ENCODE results near the gene PRDX5.

The PRDX5 gene

GRCh38 chr11:64324692-64325469, 7.0 kb downstream of the PRDX5 start:
- no peak for TF ChIP-seq CTCF (IDR thresholded peaks at IDR 0.05; ENCODE audit: extremely low read depth, missing control alignments)
- DNase-seq (ENCODE audit: low spot score), result no peak

GRCh38 chr11:64327375-64327774, 9.5 kb downstream of the PRDX5 start:
- TF ChIP-seq CTCF (IDR thresholded peaks at IDR 0.05; ENCODE audit: extremely low read depth, missing control alignments), result no peak
- DNase-seq (ENCODE audit: low spot score), result no peak

- no peak for TF ChIP-seq CTCF (IDR thresholded peaks at IDR 0.05; ENCODE audit: extremely low read depth, missing control alignments)
- no peak for DNase-seq (ENCODE audit: low spot score)
Observed at GRCh38 chr11:64327993-64328392, 10.1 kb downstream of the PRDX5 start.

- no peak for TF ChIP-seq CTCF (IDR thresholded peaks at IDR 0.05; ENCODE audit: extremely low read depth, missing control alignments)
- DNase-seq (ENCODE audit: low spot score), result no peak
Observed at GRCh38 chr11:64330888-64331287, 13.0 kb downstream of the PRDX5 start.

- TF ChIP-seq CTCF (IDR thresholded peaks at IDR 0.05; ENCODE audit: extremely low read depth, missing control alignments), result peak; percentile 48
- DNase-seq (ENCODE audit: low spot score), result peak; percentile 75
Observed at GRCh38 chr11:64331569-64332371, 13.8 kb downstream of the PRDX5 start.

GRCh38 chr11:64333556-64333955, 15.6 kb downstream of the PRDX5 start:
- TF ChIP-seq CTCF (IDR thresholded peaks at IDR 0.05; ENCODE audit: extremely low read depth, missing control alignments), result no peak
- no peak for DNase-seq (ENCODE audit: low spot score)

Measured in GM20000 (cell line).